T-helper 1 cell (primary cell): ENCODE results near the gene CLDN2.

Source experiments
- DNase-seq, 5 donors: peaks; one replicate each; pipeline ENCODE4 v3.0.0-alpha.2; 2012 to 2020

CLDN2 gene

GRCh38 chrX:106927023-106927422 lies 6.8 kb downstream of the CLDN2 start:
- no peak for DNase-seq

DNA sequence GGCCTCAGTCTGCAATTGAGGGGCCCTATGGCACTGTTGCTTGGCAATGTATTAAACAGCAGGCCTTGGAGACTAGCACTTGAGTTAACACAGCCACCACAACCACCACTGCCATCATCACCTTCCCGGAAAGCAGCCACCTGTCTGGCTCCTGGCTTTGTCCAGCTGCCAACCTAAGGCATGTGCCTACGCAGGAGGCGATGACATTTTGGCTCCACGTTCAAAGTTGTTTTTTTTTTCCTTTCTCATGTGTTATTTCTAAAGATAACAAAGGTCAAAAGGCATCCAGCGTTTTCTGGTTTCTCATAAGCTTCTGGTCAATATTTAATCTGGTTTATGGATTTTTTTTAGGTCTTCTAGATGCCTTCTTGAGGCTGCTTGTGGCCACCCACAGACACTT lies 7.5 kb downstream of the CLDN2 start:
- no peak for DNase-seq

DNA sequence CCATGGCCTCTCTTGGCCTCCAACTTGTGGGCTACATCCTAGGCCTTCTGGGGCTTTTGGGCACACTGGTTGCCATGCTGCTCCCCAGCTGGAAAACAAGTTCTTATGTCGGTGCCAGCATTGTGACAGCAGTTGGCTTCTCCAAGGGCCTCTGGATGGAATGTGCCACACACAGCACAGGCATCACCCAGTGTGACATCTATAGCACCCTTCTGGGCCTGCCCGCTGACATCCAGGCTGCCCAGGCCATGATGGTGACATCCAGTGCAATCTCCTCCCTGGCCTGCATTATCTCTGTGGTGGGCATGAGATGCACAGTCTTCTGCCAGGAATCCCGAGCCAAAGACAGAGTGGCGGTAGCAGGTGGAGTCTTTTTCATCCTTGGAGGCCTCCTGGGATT lies 8.0 kb downstream of the CLDN2 start:
- no peak for DNase-seq

DNA sequence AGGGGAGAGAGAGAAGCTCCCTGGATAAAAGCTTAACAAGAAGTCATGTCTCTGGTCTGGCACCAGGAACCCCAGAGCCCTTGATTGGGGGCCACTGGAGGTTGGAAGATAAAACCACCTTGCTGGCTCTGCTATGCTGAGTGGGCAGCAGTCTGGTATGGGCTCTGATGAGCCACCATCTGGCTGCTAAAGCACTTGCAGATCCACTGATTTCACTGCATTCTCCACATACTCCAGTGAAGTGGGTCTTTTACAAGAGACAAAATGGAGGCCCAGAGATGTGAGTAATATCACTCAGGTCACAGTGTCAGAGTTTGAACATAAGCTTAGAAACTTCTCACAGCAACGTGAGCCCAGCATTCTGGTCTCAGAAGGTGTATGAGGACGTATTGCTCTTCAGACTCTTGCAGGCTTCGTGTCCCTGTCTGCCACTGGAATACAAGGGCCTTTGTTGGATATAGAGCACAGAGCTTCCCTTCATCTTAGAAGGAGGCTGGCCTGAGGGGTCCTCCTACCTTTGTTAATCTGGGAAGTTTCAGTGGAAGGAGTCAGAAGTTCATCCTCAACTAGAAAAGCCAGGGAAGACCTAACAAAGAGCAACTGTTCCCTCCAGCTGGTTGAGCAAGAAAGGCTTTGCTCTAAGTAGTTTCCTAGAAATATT lies 11.8 kb downstream of the CLDN2 start:
- DNase-seq, result no peak

DNA sequence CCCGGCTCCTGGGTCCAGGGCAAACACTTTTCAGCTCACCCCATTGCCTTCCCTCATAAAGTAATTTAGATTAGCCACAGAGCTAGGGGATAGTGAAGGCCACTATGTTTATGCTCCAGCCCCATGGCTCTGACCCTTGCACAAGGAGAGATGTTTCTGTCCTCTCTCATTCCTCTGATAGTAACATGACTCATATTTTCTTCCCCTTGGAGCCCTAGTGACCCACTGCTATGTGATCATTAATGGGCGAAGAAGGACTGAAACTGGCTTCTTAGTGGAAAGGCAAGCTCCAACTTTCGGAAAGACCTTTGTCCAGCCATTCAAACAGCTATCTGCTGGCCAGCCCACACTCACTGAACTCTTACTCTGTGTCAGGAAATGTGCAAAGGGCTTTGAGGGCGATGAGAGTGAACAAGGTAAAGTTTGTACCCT lies 12.3 kb downstream of the CLDN2 start:
- no peak for DNase-seq

DNA sequence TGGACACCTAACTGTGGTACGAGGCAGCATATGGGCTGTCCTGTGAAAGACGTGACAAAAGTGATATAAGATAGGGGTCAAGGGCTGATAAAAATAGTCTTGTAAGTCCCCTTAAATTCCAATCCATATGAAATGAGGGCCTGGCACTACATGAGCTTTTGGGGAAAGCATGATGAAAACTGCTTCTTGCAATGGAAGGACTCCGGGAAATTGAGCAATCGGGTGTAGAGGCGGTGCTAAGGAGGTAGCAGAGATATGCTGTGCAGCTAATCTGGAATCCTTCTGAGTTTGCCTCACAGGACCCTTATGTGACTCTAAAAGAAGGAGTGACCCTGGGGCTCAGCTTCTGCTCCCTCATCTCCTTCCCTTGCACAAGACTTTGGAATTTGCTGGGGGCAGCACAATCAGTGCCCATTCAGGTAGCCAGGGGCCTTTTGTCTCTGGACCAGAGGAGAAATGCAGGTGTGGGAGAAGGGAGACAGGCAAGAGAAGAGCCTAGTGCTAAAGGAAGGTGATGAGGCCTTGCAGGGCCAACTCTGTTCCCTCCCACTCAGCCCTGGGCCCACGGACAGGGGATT lies 12.8 kb downstream of the CLDN2 start:
- DNase-seq, result no peak

GRCh38 chrX:106933538-106933961 lies 13.3 kb downstream of the CLDN2 start:
- no peak for DNase-seq

DNA sequence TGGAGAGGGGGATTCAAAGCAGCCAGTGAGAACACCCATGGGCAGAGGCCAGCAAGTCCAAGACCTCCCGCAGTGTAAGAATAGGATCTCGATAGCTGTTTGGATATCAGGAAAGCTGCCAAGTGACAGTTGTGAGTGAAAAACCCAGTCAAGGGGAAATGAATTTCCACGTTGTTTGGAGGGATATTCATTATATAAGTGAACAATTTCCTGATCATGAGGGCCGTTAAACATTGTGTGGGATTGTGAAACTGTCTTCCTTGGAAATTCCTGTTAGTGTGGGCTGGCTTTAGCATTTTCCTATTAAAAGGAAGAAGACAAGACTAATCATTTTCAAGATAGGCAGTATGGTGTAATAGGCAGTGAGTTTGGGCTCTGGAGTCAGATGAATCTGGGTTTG lies 15.0 kb downstream of the CLDN2 start:
- no peak for DNase-seq

- DNase-seq, result no peak
Observed at GRCh38 chrX:106936246-106936645, 16.0 kb downstream of the CLDN2 start.

DNA sequence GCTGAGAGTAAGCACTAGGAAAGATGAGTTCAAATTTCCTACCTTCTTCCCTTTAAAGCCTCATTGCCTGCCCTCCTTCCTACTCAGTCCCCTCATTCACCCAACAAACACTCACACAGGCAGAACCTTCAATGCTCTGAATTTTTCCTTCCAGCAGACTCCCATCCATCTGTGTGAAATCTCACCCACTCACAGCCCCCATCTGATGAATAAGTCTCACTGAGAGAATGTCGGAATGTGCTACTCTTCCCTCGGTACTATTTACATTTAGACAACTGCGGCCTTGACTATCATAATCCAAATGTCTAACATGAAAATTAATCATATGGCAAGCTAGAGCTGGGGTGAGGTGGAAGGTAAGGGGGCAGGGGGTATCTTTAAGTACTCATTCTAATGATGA lies 19.4 kb downstream of the CLDN2 start:
- no peak for DNase-seq

DNA sequence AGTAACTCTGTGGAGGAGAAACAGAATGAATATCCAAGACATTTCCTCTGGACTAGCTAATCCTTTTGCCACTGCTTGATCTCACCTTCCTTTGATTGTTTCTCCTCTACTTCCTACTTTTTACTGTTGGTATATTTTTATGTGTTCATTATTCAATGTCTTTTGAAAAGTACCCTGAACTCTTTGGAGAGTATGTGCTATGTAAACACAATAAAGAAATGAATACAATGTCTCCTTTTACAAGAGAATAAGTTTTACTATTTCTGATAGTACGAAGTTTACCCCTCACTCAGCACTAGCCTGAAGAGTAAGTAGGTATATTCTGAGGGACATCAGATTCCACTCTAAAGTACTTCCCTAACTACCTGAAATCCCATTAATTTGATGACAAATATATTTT lies 19.9 kb downstream of the CLDN2 start:
- no peak for DNase-seq

GRCh38 chrX:106946464-106946863 lies 26.3 kb downstream of the CLDN2 start:
- DNase-seq, result no peak

DNA sequence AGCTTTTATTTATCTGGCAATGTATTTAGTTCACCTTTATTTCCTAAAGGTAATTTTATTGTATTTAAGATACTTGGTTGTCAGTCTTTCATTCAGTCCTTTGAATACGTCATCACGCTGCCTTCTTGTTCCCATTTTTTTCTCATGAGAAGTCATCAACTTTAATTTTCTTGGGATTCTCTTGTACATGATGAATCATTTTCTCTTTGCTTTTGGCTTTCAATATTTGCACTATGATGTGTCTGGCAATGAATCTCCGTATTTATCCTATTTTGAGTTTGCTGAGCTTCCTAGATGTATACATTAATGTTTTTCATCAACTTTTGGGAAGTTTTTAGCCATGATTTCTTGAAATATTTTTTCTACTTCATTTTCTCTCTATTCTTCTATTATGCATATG lies 28.4 kb downstream of the CLDN2 start:
- no peak for DNase-seq

GRCh38 chrX:106949366-106949765 lies 29.2 kb downstream of the CLDN2 start:
- no peak for DNase-seq

DNA sequence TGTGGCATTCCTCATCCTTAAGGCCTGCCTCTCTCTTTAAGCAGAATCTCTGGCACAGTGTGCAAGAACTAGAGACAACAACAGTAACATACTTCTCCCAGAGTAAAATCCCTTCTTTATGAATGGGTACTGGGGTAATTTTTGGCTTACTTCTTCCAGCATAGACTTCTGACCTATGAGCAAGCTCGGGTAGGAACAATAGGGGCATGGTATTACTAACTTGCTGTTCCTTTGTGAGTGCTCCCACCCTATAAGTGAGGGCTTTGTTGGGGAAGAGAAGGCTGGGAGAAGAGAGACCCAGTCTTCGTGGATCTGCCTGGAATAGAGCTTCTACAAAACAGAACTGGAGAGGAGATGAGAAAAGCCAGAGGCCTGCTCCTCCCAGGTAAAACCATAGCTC lies 30.2 kb downstream of the CLDN2 start:
- no peak for DNase-seq

- DNase-seq, result no peak
Observed at GRCh38 chrX:106951230-106951629, 31.0 kb downstream of the CLDN2 start.

DNA sequence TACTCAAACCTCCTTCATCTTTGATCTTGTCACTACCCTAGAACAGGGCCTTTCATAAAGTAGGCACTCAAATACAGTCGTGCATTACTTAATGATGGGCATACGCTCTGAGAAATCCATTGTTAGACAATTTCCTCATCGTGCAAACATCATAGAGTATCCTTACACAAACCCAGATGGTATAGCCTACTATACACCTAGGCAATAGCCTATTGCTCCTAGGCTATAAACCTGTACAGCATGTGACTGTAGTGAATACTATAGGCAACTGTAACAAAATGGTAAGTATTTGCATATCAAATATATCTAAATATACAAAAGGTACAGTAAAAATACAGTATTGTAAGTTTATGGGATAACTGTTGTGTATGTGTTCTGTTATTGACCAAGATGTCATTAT lies 31.9 kb downstream of the CLDN2 start:
- no peak for DNase-seq

GRCh38 chrX:106952538-106952937 lies 32.3 kb downstream of the CLDN2 start:
- no peak for DNase-seq

DNA sequence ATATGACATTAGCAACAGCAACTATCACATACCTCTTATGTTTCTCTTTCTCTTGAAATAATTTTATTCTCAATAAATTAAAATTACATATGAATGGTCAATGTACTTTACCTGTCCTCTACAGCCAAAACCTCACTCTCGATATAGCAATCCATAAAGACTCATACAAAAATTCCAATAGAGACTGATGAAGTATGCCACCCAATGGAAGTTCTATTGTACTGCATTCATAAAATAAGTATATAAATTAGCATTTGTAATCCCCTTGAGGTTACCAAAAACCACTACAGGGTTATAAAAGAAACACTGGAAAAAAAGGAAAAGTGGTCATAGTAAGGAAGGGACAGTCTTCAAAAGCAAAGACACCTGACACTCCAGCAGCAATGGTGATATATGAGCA lies 32.8 kb downstream of the CLDN2 start:
- DNase-seq, result no peak

DNA sequence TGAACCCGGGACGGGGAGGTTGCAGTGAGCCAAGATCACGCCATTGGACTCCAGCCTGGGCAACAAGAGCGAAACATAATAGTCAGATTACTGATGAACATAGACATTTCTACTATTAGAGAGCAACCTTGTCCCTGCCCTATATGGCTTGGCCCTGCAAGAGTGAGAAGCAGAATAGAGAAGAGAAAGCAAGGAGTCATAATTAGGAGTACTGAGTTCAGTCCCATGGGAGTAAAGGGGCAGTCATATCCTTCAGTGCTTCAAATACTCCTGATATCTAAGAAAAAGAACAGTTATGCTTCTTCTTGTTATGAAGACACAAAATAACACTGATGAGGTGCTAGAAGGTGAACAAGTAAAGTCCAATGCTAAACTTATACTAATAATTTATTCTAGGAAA lies 33.8 kb downstream of the CLDN2 start:
- DNase-seq, result no peak

DNA sequence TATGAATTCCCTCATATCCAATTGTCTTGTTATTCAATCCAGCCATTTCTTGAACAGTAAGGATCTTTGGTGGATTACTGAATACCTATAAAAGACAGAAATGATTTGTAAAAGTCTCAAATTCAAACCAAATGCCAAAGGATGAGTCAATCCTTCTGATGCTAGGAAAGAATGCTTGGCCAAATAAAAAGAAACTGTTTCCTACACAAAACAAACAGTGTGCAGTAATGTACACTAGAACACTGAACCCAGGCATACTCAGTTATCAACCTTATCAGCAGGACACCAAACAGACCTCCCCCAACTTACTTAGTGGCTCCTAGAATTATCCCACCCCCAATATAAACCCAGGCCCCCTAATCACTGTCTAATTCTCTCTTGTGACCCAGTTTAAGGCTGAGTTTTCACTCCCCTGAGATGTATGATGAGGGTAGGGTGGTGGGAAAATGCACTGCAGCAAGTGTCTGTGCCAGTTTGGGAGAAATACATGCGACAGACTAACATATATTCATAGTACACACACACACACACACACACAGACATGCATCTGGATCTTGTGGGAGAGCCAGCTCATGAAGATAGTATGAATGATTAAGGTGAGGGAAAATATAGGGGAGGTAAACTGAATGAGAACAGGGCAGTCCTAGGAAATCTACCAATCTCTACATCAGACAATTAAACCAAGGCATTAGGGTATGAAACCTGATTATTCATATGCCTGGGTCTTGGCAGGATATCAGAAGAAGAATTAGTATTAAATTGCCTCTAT lies 35.0 kb downstream of the CLDN2 start:
- no peak for DNase-seq

- DNase-seq, result no peak
Observed at GRCh38 chrX:106957856-106958255, 37.7 kb downstream of the CLDN2 start.

GRCh38 chrX:106959901-106960300 lies 39.7 kb downstream of the CLDN2 start:
- DNase-seq, result no peak

DNA sequence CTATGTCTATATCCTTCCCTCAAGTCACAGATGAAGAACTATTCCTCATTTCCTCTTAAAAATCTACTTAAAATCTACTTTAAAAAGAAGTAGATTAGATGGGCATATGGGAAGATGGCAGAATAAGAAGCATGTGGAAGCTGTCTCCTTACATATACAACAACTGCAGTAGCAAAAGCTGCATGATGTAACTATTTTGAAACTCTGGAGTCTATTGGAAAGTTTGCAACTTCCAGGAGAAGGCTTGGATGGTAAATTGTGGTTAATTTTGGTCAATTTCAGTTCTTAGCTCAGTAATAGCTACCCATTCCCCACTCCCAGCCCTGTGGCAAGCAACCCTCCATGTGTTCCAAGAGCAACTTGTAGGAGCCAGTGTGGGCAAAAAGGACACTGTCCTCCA lies 42.9 kb downstream of the CLDN2 start:
- DNase-seq, result no peak
